GM23338 (cell line): ENCODE measurements around the gene ATP6V1G3. TPM values are rescaled to one million over a fixed set of nuclear protein-coding genes. Genes with fewer than 3 reads are reported as not detected.
"Not testable (repeated sequence)": the region's sequence is repeated elsewhere in the genome, so short reads cannot be mapped to it uniquely, and the experiment has no call there.

Source experiments
- ATAC-seq: fragments of 200-7000 bp; cut with Tn5 transposase; 3 replicates; pipeline ENCODE4 v1.9.1; 2020
- DNase-seq: peaks from one replicate; pipeline ENCODE4 v3.0.0-alpha.2; 2015; ENCODE audit warnings: low spot score
- H2AFZ ChIP-seq: fragments of 200-600 bp; sonication (generic); 2 replicates; pipeline ENCODE4 v1.8.0; 2016; ENCODE audit warnings: antibody characterized with exemption, mild to moderate bottlenecking, moderate library complexity
- H3F3A ChIP-seq: fragments of 200-600 bp; sonication (generic); replicated peaks from 2 replicates; pipeline ENCODE4 v1.8.0; 2017; ENCODE audit warnings: antibody characterized with exemption, mixed run types, low read depth
- H3K27ac ChIP-seq: fragments of 200-600 bp; sonication (generic); 2 replicates; pipeline ENCODE4 v1.6.1; 2016; ENCODE audit warnings: low read depth
- H3K27me3 ChIP-seq: fragments of 200-600 bp; sonication (generic); 2 replicates; pipeline ENCODE4 v1.8.0; 2016; ENCODE audit warnings: mild to moderate bottlenecking, mixed run types, moderate library complexity; ENCODE audit not compliant: insufficient read depth
- H3K36me3 ChIP-seq: fragments of 200-600 bp; sonication (generic); 2 replicates; pipeline ENCODE4 v1.8.0; 2016; ENCODE audit warnings: mild to moderate bottlenecking; ENCODE audit not compliant: insufficient read depth
- H3K4me1 ChIP-seq: fragments of 200-600 bp; sonication (generic); 2 replicates; pipeline ENCODE4 v1.8.0; 2016; ENCODE audit warnings: mild to moderate bottlenecking, moderate library complexity; ENCODE audit not compliant: insufficient read depth
- H3K4me2 ChIP-seq: fragments of 200-600 bp; sonication (generic); 2 replicates; pipeline ENCODE4 v1.7.1; 2017; ENCODE audit warnings: mixed run types
- H3K4me3 ChIP-seq: fragments of 200-600 bp; sonication (generic); 2 replicates; pipeline ENCODE4 v1.6.1; 2016; ENCODE audit warnings: mixed run types
- H3K79me2 ChIP-seq: fragments of 200-600 bp; sonication (generic); replicated peaks from 2 replicates; pipeline ENCODE4 v1.8.0; 2017; ENCODE audit warnings: mild to moderate bottlenecking; ENCODE audit not compliant: insufficient read depth
- H3K9me2 ChIP-seq: fragments of 200-600 bp; sonication (generic); 2 replicates; pipeline ENCODE4 v1.8.0; 2017; ENCODE audit not compliant: insufficient read depth
- H4K20me1 ChIP-seq: fragments of 200-600 bp; sonication (generic); replicated peaks from 2 replicates; pipeline ENCODE4 v1.8.0; 2017; ENCODE audit warnings: mild to moderate bottlenecking; ENCODE audit not compliant: insufficient read depth
- H3K27ac Mint-ChIP-seq: 2 replicates; pipeline ENCODE4 v1.8.0; 2020; ENCODE audit warnings: inconsistent platforms, mild to moderate bottlenecking, moderate library complexity, mixed read lengths
- H3K27me3 Mint-ChIP-seq: 3 replicates; pipeline ENCODE4 v1.8.0; 2022; ENCODE audit warnings: low read depth, mild to moderate bottlenecking, moderate library complexity, mixed read lengths, inconsistent platforms; ENCODE audit not compliant: insufficient read depth, poor library complexity
- H3K36me3 Mint-ChIP-seq: 3 replicates; pipeline ENCODE4 v1.8.0; 2021; ENCODE audit warnings: low read depth, mild to moderate bottlenecking, inconsistent platforms, moderate library complexity, mixed read lengths
- H3K4me1 Mint-ChIP-seq: 3 replicates; pipeline ENCODE4 v1.8.0; 2020; ENCODE audit warnings: mild to moderate bottlenecking, inconsistent platforms, mixed read lengths
- H3K4me3 Mint-ChIP-seq: 3 replicates; pipeline ENCODE4 v1.8.0; 2021; ENCODE audit warnings: moderate library complexity, mild to moderate bottlenecking, inconsistent platforms, mixed read lengths
- H3K9me3 Mint-ChIP-seq: 3 replicates; pipeline ENCODE4 v1.8.0; 2020; ENCODE audit warnings: moderate library complexity, mild to moderate bottlenecking, inconsistent platforms, mixed read lengths
- CREB1 ChIP-seq: fragments of 250-450 bp; sonication (Bioruptor Pico); IDR thresholded peaks from 2 replicates; pipeline ENCODE4 v1.5.0; 2020; ENCODE audit warnings: low read depth, mild to moderate bottlenecking, moderate library complexity
- CTCF ChIP-seq, 2 experiments: fragments of 200-600 bp in 1 of 2; sonication (generic) in 1 of 2; conservative IDR thresholded peaks; 2 replicates each; pipeline versions ENCODE4 v1.5.1 to v1.6.1; 2016 to 2017; ENCODE audit warnings: antibody characterized with exemption in 2 of 2, low read depth in 2 of 2, mild to moderate bottlenecking in 2 of 2, moderate library complexity in 1 of 2
- EZH2phosphoT487 ChIP-seq: fragments of 200-600 bp; sonication (generic); IDR thresholded peaks from one replicate; pipeline ENCODE4 v1.8.1; 2018; ENCODE audit warnings: antibody characterized with exemption; ENCODE audit not compliant: unreplicated experiment
- POLR2AphosphoS5 ChIP-seq: IDR thresholded peaks from 2 replicates; pipeline ENCODE4 v1.6.1; 2016; ENCODE audit warnings: antibody characterized with exemption, low read depth
- ZNF114 ChIP-seq: fragments of 250-450 bp; sonication (Bioruptor Pico); IDR thresholded peaks from 2 replicates; pipeline ENCODE4 v1.5.0; 2020; ENCODE audit warnings: mild to moderate bottlenecking, moderate library complexity
- ZNF462 ChIP-seq: fragments of 250-450 bp; sonication (Bioruptor Pico); IDR thresholded peaks from 2 replicates; pipeline ENCODE4 v1.5.0; 2020; ENCODE audit warnings: mild to moderate bottlenecking, moderate library complexity
- polyA plus RNA-seq: library from polyadenylated mRNA; unstranded; fragments of >200 nt; fragmentation: Nextera tagmentation; extraction: Ambion mirVana; gene quantifications from 2 replicates; pipeline ENCODE4 v1.2.1, GENCODE V29; 2016
- total RNA-seq: library from RNA; depleted of rRNA; stranded (reverse); fragments of >200 nt; shearing (Covaris generic); gene quantifications from 2 replicates; pipeline ENCODE4 v1.2.3, GENCODE V29; 2014

ATP6V1G3 gene
- total and polyA plus RNA-seq, 2 experiments from 2014 or later, result not detected

GRCh38 chr1:198588845-198589244 is 48.4 kb upstream of the ATP6V1G3 start (continued):
- TF ChIP-seq ZNF462 (CRISPR knock-in tag), result no peak
- TF ChIP-seq POLR2AphosphoS5, result no peak
- no peak for TF ChIP-seq CREB1 (CRISPR knock-in tag)

- H3K27ac Mint-ChIP-seq, result no peak overlapping the region
- DNase-seq (peak; percentile 4), ATAC-seq (no peak)
- H3K4me1 ChIP-seq, result no peaks in the 10 kb centered on the region
- no peaks in the 10 kb centered on the region for H3K9me2 ChIP-seq
- H3K4me1 Mint-ChIP-seq, result no peaks in the 10 kb centered on the region
- H2AFZ ChIP-seq, result no peak overlapping the region
- H3K4me3 Mint-ChIP-seq, result no peak overlapping the region
- H3K36me3 Mint-ChIP-seq, result peaks cover 9% of the 10 kb centered on the region
- peaks cover 13% of the 10 kb centered on the region; the same call in 2 of the 3 replicates for H3K9me3 Mint-ChIP-seq
- TF ChIP-seq CREB1 (CRISPR knock-in tag) (no peak), ZNF114 (CRISPR knock-in tag) (no peak), EZH2phosphoT487 (no peak), CTCF (conservative IDR thresholded peaks at IDR 0.05; ENCODE audit: low read depth in 2 of 2) (peak in 1 of 2 experiments; percentile 46; a peak in 2 of 4 replicates)
- H3K27me3 ChIP-seq, result no peaks in the 10 kb centered on the region
- H3K79me2 ChIP-seq, result no peaks in the 10 kb centered on the region
- H3F3A ChIP-seq, result no peaks in the 10 kb centered on the region
- H3K27me3 Mint-ChIP-seq, result no peaks in the 10 kb centered on the region
- no peak overlapping the region for H3K4me3 ChIP-seq
- no peaks in the 10 kb centered on the region for H3K36me3 ChIP-seq
- no peak overlapping the region for H3K27ac ChIP-seq
- H3K4me2 ChIP-seq, result no peak overlapping the region
- no peaks in the 10 kb centered on the region for H4K20me1 ChIP-seq
These were observed 43.7 kb upstream of the ATP6V1G3 start for GRCh38 chr1:198584163-198584562.

GRCh38 chr1:198583209-198583802 is 42.8 kb upstream of the ATP6V1G3 start:
- H3K4me3 Mint-ChIP-seq, H3K27me3 ChIP-seq, H3K4me2 ChIP-seq, H3K79me2 ChIP-seq, H3K9me2 ChIP-seq, H3K36me3 Mint-ChIP-seq, H3K4me3 ChIP-seq, H3K36me3 ChIP-seq, ATAC-seq, H2AFZ ChIP-seq, H4K20me1 ChIP-seq, H3K27ac Mint-ChIP-seq, H3K4me1 ChIP-seq, DNase-seq, H3K27ac ChIP-seq, H3K27me3 Mint-ChIP-seq, H3F3A ChIP-seq, H3K4me1 Mint-ChIP-seq: not testable (repeated sequence)
- H3K9me3 Mint-ChIP-seq, result peaks cover 10% of the 10 kb centered on the region; the same call in 2 of the 3 replicates
